Neural progenitor cell (in vitro differentiated cells): ENCODE results near the gene TSC2. TPM values are rescaled to one million over a fixed set of nuclear protein-coding genes. Genes with fewer than 3 reads are reported as not detected.

ENCODE experiments used
- DNase-seq: peaks from one replicate; pipeline ENCODE4 v3.0.0-alpha.2; 2016; ENCODE audit warnings: low spot score
- H2AFZ ChIP-seq: fragments of 200-600 bp; sonication (generic); replicated peaks from 2 replicates; pipeline ENCODE4 v1.6.1; 2016; ENCODE audit warnings: antibody characterized with exemption
- H3F3A ChIP-seq: fragments of 200-600 bp; sonication (generic); 2 replicates; pipeline ENCODE4 v1.6.1; 2016; ENCODE audit warnings: antibody characterized with exemption, low read depth
- H3K27ac ChIP-seq: fragments of 200-600 bp; sonication (generic); 2 replicates; pipeline ENCODE4 v1.5.1; 2016; ENCODE audit warnings: mild to moderate bottlenecking
- H3K27me3 ChIP-seq: fragments of 200-600 bp; sonication (generic); 2 replicates; pipeline ENCODE4 v1.6.1; 2016; ENCODE audit warnings: mild to moderate bottlenecking, moderate library complexity
- H3K36me3 ChIP-seq: fragments of 200-600 bp; sonication (generic); 2 replicates; pipeline ENCODE4 v1.5.1; 2016
- H3K4me1 ChIP-seq: fragments of 200-600 bp; sonication (generic); 2 replicates; pipeline ENCODE4 v1.6.1; 2016; ENCODE audit warnings: mixed run types
- H3K4me2 ChIP-seq: fragments of 200-600 bp; sonication (generic); 2 replicates; pipeline ENCODE4 v1.6.1; 2016
- H3K4me3 ChIP-seq: fragments of 200-600 bp; sonication (generic); 2 replicates; pipeline ENCODE4 v1.5.1; 2016
- H3K79me2 ChIP-seq: fragments of 200-600 bp; sonication (generic); 2 replicates; pipeline ENCODE4 v1.6.1; 2016; ENCODE audit warnings: low read depth
- H3K9ac ChIP-seq: fragments of 200-600 bp; sonication (generic); 2 replicates; pipeline ENCODE4 v1.6.1; 2016
- H3K9me3 ChIP-seq: fragments of 200-600 bp; sonication (generic); 2 replicates; pipeline ENCODE4 v1.5.1; 2016; ENCODE audit warnings: low read depth
- H4K20me1 ChIP-seq: fragments of 200-600 bp; sonication (generic); 2 replicates; pipeline ENCODE4 v1.6.1; 2016; ENCODE audit warnings: low read depth
- H3K27ac Mint-ChIP-seq: 3 replicates; pipeline ENCODE4 v1.8.0; 2021; ENCODE audit warnings: mixed read lengths
- H3K27me3 Mint-ChIP-seq: 2 replicates; pipeline ENCODE4 v1.8.0; 2022; ENCODE audit warnings: low read depth, mild to moderate bottlenecking, inconsistent platforms, moderate library complexity, mixed read lengths; ENCODE audit not compliant: insufficient read depth
- H3K36me3 Mint-ChIP-seq: 3 replicates; pipeline ENCODE4 v1.8.0; 2021; ENCODE audit warnings: mixed read lengths
- H3K4me1 Mint-ChIP-seq: 3 replicates; pipeline ENCODE4 v1.8.0; 2021; ENCODE audit warnings: mixed read lengths
- H3K4me3 Mint-ChIP-seq: 3 replicates; pipeline ENCODE4 v1.8.0; 2021; ENCODE audit warnings: mild to moderate bottlenecking, moderate library complexity, mixed read lengths
- H3K9me3 Mint-ChIP-seq: 3 replicates; pipeline ENCODE4 v1.8.0; 2020; ENCODE audit warnings: mixed read lengths
- CTCF ChIP-seq: fragments of 200-600 bp; sonication (generic); IDR thresholded peaks from 2 replicates; pipeline ENCODE4 v1.5.1; 2017; ENCODE audit warnings: antibody characterized with exemption, mild to moderate bottlenecking
- EZH2 ChIP-seq: fragments of 200-600 bp; sonication (generic); IDR thresholded peaks from 2 replicates; pipeline ENCODE4 v1.6.1; 2017; ENCODE audit warnings: antibody characterized with exemption, mild to moderate bottlenecking, moderate library complexity
- EZH2phosphoT487 ChIP-seq: fragments of 200-600 bp; sonication (generic); IDR thresholded peaks from 2 replicates; pipeline ENCODE4 v1.6.1; 2017; ENCODE audit warnings: antibody characterized with exemption
- total RNA-seq: library from RNA; depleted of rRNA; stranded (reverse); fragments of >200 nt; gene quantifications from 2 replicates; pipeline ENCODE4 v1.2.3, GENCODE V29; 2015; ENCODE audit warnings: low replicate concordance

The TSC2 gene
- total RNA-seq, 1 donor from 2014 or later = 55.1 TPM

DNA sequence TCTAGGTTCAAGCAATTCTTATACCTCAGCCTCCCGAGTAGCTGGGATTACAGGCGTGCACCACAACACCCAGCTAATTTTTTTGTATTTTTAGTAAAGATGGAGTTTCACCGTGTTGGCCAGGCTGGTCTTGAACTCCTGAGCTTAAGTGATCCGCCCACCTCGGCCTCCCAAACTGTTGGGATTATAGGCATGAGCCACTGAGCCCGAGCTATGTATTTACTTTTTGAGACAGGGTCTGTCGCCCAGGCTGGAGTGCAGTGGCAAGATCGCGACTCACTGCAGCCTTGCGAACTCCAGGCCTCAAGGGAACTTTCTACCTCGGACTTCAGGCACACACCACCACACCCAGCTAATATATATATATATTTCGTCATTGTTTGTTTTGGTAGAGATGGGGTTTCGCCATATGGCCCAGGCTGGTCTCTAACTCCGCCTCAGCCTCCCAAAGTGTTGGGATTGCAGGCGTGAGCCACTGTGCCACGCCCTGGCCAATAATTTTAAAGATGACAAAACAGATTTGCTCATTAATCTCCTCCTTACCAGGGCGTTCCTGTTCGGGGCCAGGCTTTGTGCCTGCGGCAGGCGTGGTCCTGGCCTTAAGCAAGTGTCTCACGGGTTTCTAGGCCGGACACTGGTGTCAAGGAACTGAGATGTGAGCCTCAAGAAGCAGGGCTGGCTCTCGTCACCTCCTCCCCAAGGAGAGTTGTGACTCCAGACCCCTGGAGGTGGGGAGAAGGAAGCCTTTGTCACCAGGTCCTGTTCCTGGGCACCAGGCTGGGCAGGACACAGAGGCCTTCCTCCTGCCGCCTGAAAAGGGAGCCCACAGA is 32.5 kb upstream of the TSC2 start:
- peaks cover 6% of the 10 kb centered on the region for H3K4me1 ChIP-seq
- Mint-ChIP-seq H3K36me3 (no peaks in the 10 kb centered on the region), H3K27me3 (peaks cover 14% of the 10 kb centered on the region), H3K9me3 (no peaks in the 10 kb centered on the region), H3K4me3 (no peak overlapping the region), H3K27ac (no peak overlapping the region), H3K4me1 (peaks cover 2% of the 10 kb centered on the region)
- H3K9ac ChIP-seq = no peak overlapping the region
- H3K36me3 ChIP-seq = no peaks in the 10 kb centered on the region
- DNase-seq = no peak
- H3K4me3 ChIP-seq = no peak overlapping the region
- H3F3A ChIP-seq = peaks cover 9% of the 10 kb centered on the region
- H3K27me3 ChIP-seq = peaks cover 44% of the 10 kb centered on the region
- no peak overlapping the region for H3K4me2 ChIP-seq
- no peak overlapping the region for H3K27ac ChIP-seq
- no peaks in the 10 kb centered on the region for H3K9me3 ChIP-seq
- no peak overlapping the region for H2AFZ ChIP-seq
- TF ChIP-seq CTCF (no peak), EZH2phosphoT487 (no peak)
- H4K20me1 ChIP-seq = no peaks in the 10 kb centered on the region
- no peaks in the 10 kb centered on the region for H3K79me2 ChIP-seq

DNA sequence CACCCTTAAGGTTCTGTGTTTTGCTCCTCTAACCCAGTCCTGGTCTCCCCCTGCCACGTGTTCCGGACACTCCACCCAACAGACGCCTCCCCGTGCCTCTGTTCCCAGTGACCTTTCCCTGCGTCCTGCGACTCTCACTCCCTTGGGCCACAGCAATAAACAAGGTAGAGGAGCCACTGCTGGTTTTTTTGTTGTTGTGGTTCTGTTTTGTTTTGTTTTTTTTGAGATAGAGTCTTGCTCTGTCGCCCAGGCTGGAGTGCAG is 31.9 kb upstream of the TSC2 start:
- H3K27me3 Mint-ChIP-seq = peaks cover 19% of the 10 kb centered on the region
- Histone ChIP-seq H3K79me2 (no peaks in the 10 kb centered on the region), H4K20me1 (no peaks in the 10 kb centered on the region), H3K27me3 (peaks cover 49% of the 10 kb centered on the region), H3K4me2 (no peak overlapping the region), H3F3A (peaks cover 4% of the 10 kb centered on the region), H3K27ac (no peak overlapping the region), H3K9me3 (no peaks in the 10 kb centered on the region), H2AFZ (no peak overlapping the region), H3K9ac (no peak overlapping the region), H3K4me3 (no peak overlapping the region), H3K36me3 (no peaks in the 10 kb centered on the region), H3K4me1 (peaks cover 9% of the 10 kb centered on the region)
- no peak overlapping the region for H3K27ac Mint-ChIP-seq
- TF ChIP-seq CTCF (no peak), EZH2phosphoT487 (no peak), EZH2 (no peak)
- no peaks in the 10 kb centered on the region for H3K9me3 Mint-ChIP-seq
- DNase-seq = no peak
- H3K4me1 Mint-ChIP-seq = peaks cover 4% of the 10 kb centered on the region
- no peak overlapping the region for H3K4me3 Mint-ChIP-seq
- H3K36me3 Mint-ChIP-seq = no peaks in the 10 kb centered on the region

- Mint-ChIP-seq H3K36me3 (no peaks in the 10 kb centered on the region), H3K27me3 (peaks cover 25% of the 10 kb centered on the region)
- H2AFZ ChIP-seq = no peak overlapping the region
Measured at GRCh38 chr16:2016407-2016922, 31.3 kb upstream of the TSC2 start.

More at GRCh38 chr16:2016407-2016922, 31.3 kb upstream of the TSC2 start:
- H3K4me3 Mint-ChIP-seq = peak overlapping the region; percentile 24
- no peaks in the 10 kb centered on the region for H3K36me3 ChIP-seq
- H3K4me2 ChIP-seq = no peak overlapping the region
- no peak overlapping the region for H3K27ac Mint-ChIP-seq
- H3K79me2 ChIP-seq = no peaks in the 10 kb centered on the region
- peaks cover 4% of the 10 kb centered on the region for H3F3A ChIP-seq
- H4K20me1 ChIP-seq = no peaks in the 10 kb centered on the region
- no peak for TF ChIP-seq EZH2
- peak; percentile 59 for TF ChIP-seq CTCF
- no peak for TF ChIP-seq EZH2phosphoT487
- no peaks in the 10 kb centered on the region for H3K9me3 ChIP-seq
- no peaks in the 10 kb centered on the region for H3K9me3 Mint-ChIP-seq
- peak; percentile 48 for DNase-seq
- H3K27me3 ChIP-seq = peaks cover 55% of the 10 kb centered on the region
- H3K4me3 ChIP-seq = no peak overlapping the region
- peaks cover 9% of the 10 kb centered on the region for H3K4me1 ChIP-seq
- H3K27ac ChIP-seq = no peak overlapping the region
- H3K4me1 Mint-ChIP-seq = peaks cover 4% of the 10 kb centered on the region
- no peak overlapping the region for H3K9ac ChIP-seq
